ENCODE data around the gene KDR. TPM values are rescaled to one million over a fixed set of nuclear protein-coding genes. Genes with fewer than 3 reads are reported as not detected.

KDR gene
- total and polyA plus RNA-seq, 5 donors from 2014 or later: not detected

DNA sequence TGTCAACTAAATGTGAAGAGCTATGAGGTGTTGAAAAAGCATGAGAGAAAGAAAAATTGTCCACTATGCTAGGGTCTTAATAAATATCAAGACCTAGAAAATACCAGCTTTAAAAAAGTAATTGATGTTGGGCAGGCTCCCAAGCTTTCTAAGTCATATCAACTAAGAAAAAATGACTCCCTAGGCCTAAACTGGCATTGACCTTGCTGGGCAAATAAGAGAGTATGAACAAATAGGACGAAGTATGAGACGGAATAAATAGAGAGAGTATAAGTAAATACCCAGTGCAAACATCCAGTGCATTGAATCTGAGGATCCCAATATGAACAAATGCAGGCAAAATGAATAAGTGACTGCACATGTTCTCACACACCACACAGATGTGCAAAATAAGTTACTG is 3.2 kb downstream of the KDR start:
- H3K36me3 Mint-ChIP-seq: no peaks in the 10 kb centered on the region
- H3K4me3 Mint-ChIP-seq: no peak overlapping the region
- Histone ChIP-seq H3K36me3 (ENCODE audit: control insufficient read depth, insufficient read depth, low read length) (no peaks in the 10 kb centered on the region), H3K9me3 (ENCODE audit: control insufficient read depth in 2 of 2, low read length in 2 of 2) (no peaks in the 10 kb centered on the region), H3K27me3 (ENCODE audit: control insufficient read depth, insufficient read depth, low read length) (peaks cover 4% of the 10 kb centered on the region), H3K4me3 (ENCODE audit: low read depth, low read length) (no peak overlapping the region), H3K27ac (ENCODE audit: insufficient read depth, low read length, poor library complexity, severe bottlenecking) (no peak overlapping the region), H3K4me1 (ENCODE audit: control insufficient read depth, insufficient read depth, low read length, poor library complexity, severe bottlenecking) (no peaks in the 10 kb centered on the region)
- peaks cover 0 to 1% (median 0%) of the 10 kb centered on the region in 7 donors for H3K9me3 Mint-ChIP-seq
- peaks cover 24% of the 10 kb centered on the region for H3K27me3 Mint-ChIP-seq
- H3K27ac Mint-ChIP-seq: no peak overlapping the region
- DNase-seq (no peak), ATAC-seq (ENCODE audit: low read depth in 2 of 2) (no peak)
- peaks cover 0 to 2% (median 0%) of the 10 kb centered on the region in 4 donors for H3K4me1 Mint-ChIP-seq

DNA sequence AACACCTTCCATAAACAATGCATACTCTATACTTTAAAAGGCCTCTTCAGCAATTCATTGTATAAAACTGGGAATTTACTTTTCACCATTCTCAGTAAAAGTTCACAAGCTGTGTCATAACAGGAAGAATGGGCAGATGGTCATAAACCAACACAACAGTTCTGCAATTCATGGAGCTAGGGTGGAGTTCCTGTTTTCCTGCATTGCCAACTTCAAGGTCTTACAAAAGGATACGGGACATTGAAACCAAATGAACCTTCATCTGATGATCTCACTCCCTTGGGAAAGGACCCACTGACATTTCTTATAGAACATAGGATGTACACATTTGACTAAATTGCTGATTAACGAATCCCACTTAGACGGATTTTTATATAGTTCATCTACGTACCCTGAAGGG is 4.1 kb downstream of the KDR start:
- no peaks in the 10 kb centered on the region for H3K36me3 Mint-ChIP-seq
- H3K27ac Mint-ChIP-seq: no peak overlapping the region
- Histone ChIP-seq H3K4me1 (ENCODE audit: control insufficient read depth, insufficient read depth, low read length, poor library complexity, severe bottlenecking) (no peaks in the 10 kb centered on the region), H3K27ac (ENCODE audit: insufficient read depth, low read length, poor library complexity, severe bottlenecking) (no peak overlapping the region), H3K9me3 (ENCODE audit: control insufficient read depth in 2 of 2, low read length in 2 of 2) (no peaks in the 10 kb centered on the region), H3K4me3 (ENCODE audit: low read depth, low read length) (no peak overlapping the region), H3K36me3 (ENCODE audit: control insufficient read depth, insufficient read depth, low read length) (no peaks in the 10 kb centered on the region), H3K27me3 (ENCODE audit: control insufficient read depth, insufficient read depth, low read length) (peaks cover 3% of the 10 kb centered on the region)
- peaks cover 0 to 2% (median 0%) of the 10 kb centered on the region in 4 donors for H3K4me1 Mint-ChIP-seq
- no peak overlapping the region for H3K4me3 Mint-ChIP-seq
- ATAC-seq (ENCODE audit: low read depth in 2 of 2): no peak
- H3K9me3 Mint-ChIP-seq: peaks cover 0 to 1% (median 0%) of the 10 kb centered on the region in 7 donors
- H3K27me3 Mint-ChIP-seq: peaks cover 18% of the 10 kb centered on the region
- no peak for DNase-seq

DNA sequence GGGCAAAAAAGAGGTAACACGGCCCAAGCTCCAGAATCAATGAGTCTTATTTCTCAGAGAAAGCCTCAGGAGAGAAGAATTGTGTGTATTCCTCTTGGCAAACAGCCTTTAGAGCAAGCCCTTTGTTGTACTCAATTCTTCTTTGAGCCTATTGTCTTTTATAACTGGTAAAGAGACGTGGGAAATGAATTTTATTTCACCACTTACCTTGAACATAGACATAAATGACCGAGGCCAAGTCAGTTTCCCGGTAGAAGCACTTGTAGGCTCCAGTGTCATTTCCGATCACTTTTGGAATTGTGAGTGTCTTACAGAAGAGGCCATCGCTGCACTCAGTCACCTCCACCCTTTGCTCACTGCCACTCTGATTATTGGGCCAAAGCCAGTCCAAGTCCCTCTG is 7.0 kb downstream of the KDR start:
- Mint-ChIP-seq H3K27ac (no peak overlapping the region), H3K4me1 (no peaks in the 10 kb centered on the region), H3K4me3 (no peak overlapping the region), H3K27me3 (no peaks in the 10 kb centered on the region), H3K9me3 (peaks cover 0 to 1% (median 0%) of the 10 kb centered on the region in 7 donors), H3K36me3 (no peaks in the 10 kb centered on the region)
- Histone ChIP-seq H3K36me3 (ENCODE audit: control insufficient read depth, insufficient read depth, low read length) (no peaks in the 10 kb centered on the region), H3K4me1 (ENCODE audit: control insufficient read depth, insufficient read depth, low read length, poor library complexity, severe bottlenecking) (no peaks in the 10 kb centered on the region), H3K4me3 (ENCODE audit: low read depth, low read length) (no peak overlapping the region), H3K9me3 (ENCODE audit: control insufficient read depth in 2 of 2, low read length in 2 of 2) (no peaks in the 10 kb centered on the region), H3K27me3 (ENCODE audit: control insufficient read depth, insufficient read depth, low read length) (no peaks in the 10 kb centered on the region), H3K27ac (ENCODE audit: insufficient read depth, low read length, poor library complexity, severe bottlenecking) (no peak overlapping the region)
- ATAC-seq (ENCODE audit: low read depth in 2 of 2) (no peak), DNase-seq (no peak)

DNA sequence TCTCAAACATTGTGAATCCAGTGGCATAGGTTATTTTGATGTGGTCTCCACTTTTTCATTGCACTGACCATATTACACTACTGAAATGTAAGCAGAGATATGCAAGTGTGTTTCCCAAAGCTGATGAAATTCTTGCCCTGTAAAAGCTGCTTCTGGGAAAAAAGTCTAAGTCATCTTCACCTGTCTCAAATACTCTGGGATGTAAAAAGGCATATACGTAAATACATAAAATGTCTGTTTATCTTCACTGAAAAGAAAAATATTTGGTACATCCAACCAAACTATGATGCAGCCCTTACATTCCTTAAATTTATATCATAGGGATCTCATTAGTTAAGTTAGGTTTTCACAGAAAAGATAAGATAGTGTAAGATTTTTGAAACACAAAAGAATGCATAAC is 7.9 kb downstream of the KDR start:
- Mint-ChIP-seq H3K36me3 (no peaks in the 10 kb centered on the region), H3K4me3 (no peak overlapping the region), H3K4me1 (no peaks in the 10 kb centered on the region), H3K27me3 (no peaks in the 10 kb centered on the region), H3K9me3 (peaks cover 0 to 1% (median 0%) of the 10 kb centered on the region in 7 donors), H3K27ac (no peak overlapping the region)
- H3K36me3 ChIP-seq (ENCODE audit: control insufficient read depth, insufficient read depth, low read length): no peaks in the 10 kb centered on the region
- DNase-seq (no peak), ATAC-seq (ENCODE audit: low read depth in 2 of 2) (no peak)
- no peak overlapping the region for H3K27ac ChIP-seq (ENCODE audit: insufficient read depth, low read length, poor library complexity, severe bottlenecking)
- no peaks in the 10 kb centered on the region for H3K27me3 ChIP-seq (ENCODE audit: control insufficient read depth, insufficient read depth, low read length)
- no peak overlapping the region for H3K4me3 ChIP-seq (ENCODE audit: low read depth, low read length)
- H3K4me1 ChIP-seq (ENCODE audit: control insufficient read depth, insufficient read depth, low read length, poor library complexity, severe bottlenecking): no peaks in the 10 kb centered on the region
- H3K9me3 ChIP-seq (ENCODE audit: control insufficient read depth in 2 of 2, low read length in 2 of 2): no peaks in the 10 kb centered on the region

DNA sequence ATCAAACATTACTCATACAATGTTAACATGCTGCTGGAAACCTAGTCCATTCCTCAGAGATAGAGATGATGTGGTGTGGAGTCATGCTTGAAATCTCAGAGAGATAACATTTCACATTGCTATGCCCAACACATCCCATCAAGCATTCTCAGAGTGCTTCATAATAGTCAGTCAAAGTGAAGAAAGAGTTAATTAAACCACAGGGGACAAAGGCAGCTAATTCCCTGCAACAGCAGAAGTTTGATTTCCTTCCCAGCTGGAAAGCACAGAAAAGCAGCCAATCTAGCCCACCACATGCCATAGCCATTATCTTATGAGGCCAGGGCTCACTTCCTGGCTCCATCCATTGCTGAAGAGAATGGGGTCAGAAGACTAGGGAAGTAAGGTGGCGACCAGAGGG is 8.9 kb downstream of the KDR start:
- H3K27ac ChIP-seq (ENCODE audit: insufficient read depth, low read length, poor library complexity, severe bottlenecking): no peak overlapping the region
- DNase-seq (no peak), ATAC-seq (ENCODE audit: low read depth in 2 of 2) (no peak)
- no peaks in the 10 kb centered on the region for H3K36me3 ChIP-seq (ENCODE audit: control insufficient read depth, insufficient read depth, low read length)
- no peaks in the 10 kb centered on the region for H3K9me3 ChIP-seq (ENCODE audit: control insufficient read depth in 2 of 2, low read length in 2 of 2)
- Mint-ChIP-seq H3K9me3 (peaks cover 0 to 1% (median 0%) of the 10 kb centered on the region in 7 donors), H3K36me3 (no peaks in the 10 kb centered on the region), H3K4me3 (no peak overlapping the region), H3K4me1 (no peaks in the 10 kb centered on the region), H3K27ac (no peak overlapping the region), H3K27me3 (no peaks in the 10 kb centered on the region)
- no peaks in the 10 kb centered on the region for H3K4me1 ChIP-seq (ENCODE audit: control insufficient read depth, insufficient read depth, low read length, poor library complexity, severe bottlenecking)
- H3K27me3 ChIP-seq (ENCODE audit: control insufficient read depth, insufficient read depth, low read length): no peaks in the 10 kb centered on the region
- no peak overlapping the region for H3K4me3 ChIP-seq (ENCODE audit: low read depth, low read length)

DNA sequence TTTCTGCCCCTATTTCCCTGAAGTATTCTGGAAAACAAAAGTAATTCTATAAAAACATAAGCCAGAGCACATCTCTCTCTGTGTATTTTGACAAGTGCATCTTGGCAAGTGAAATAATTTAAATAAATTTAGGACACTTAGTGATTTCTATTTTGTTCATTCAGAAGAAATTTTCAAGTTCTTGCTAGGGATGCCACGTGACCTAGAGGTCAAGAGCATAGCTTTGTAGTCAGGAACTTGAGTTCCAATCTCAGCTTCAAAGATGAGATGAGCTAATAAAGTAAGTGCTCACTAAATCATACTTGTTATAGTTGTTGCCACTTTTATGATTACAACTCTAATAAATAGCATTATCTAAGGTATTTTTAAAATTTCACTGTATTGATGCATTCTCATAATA is 13.8 kb downstream of the KDR start:
- Mint-ChIP-seq H3K9me3 (no peaks in the 10 kb centered on the region), H3K27me3 (peaks cover 4% of the 10 kb centered on the region), H3K36me3 (no peaks in the 10 kb centered on the region), H3K4me3 (no peak overlapping the region), H3K27ac (no peak overlapping the region), H3K4me1 (no peaks in the 10 kb centered on the region)
- Histone ChIP-seq H3K4me3 (ENCODE audit: low read depth, low read length) (no peak overlapping the region), H3K9me3 (ENCODE audit: control insufficient read depth in 2 of 2, low read length in 2 of 2) (no peaks in the 10 kb centered on the region), H3K27ac (ENCODE audit: insufficient read depth, low read length, poor library complexity, severe bottlenecking) (no peak overlapping the region), H3K4me1 (ENCODE audit: control insufficient read depth, insufficient read depth, low read length, poor library complexity, severe bottlenecking) (no peaks in the 10 kb centered on the region), H3K36me3 (ENCODE audit: control insufficient read depth, insufficient read depth, low read length) (no peaks in the 10 kb centered on the region), H3K27me3 (ENCODE audit: control insufficient read depth, insufficient read depth, low read length) (no peaks in the 10 kb centered on the region)
- ATAC-seq (ENCODE audit: low read depth in 2 of 2) (no peak), DNase-seq (no peak)

DNA sequence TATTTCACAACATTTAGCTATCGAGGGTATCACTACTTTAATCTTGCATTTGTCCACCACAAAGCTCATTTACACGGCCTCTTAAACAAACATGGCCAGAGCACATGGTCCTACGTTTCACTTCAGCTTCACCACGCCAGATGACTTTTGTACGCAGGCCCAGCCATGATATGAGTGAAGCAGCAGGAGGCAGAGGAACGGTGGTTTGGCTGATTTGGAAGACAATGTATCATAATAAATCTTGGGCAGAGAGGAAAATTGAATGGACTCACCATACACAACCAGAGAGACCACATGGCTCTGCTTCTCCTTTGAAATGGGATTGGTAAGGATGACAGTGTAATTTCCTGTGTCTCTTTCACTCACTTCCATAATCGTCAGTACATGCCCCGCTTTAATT is 15.3 kb downstream of the KDR start:
- Mint-ChIP-seq H3K27me3 (peaks cover 4% of the 10 kb centered on the region), H3K27ac (no peak overlapping the region), H3K4me1 (no peaks in the 10 kb centered on the region), H3K4me3 (no peak overlapping the region), H3K36me3 (no peaks in the 10 kb centered on the region), H3K9me3 (peaks cover 0 to 2% (median 0%) of the 10 kb centered on the region in 7 donors)
- H3K4me1 ChIP-seq (ENCODE audit: control insufficient read depth, insufficient read depth, low read length, poor library complexity, severe bottlenecking): no peaks in the 10 kb centered on the region
- H3K4me3 ChIP-seq (ENCODE audit: low read depth, low read length): no peak overlapping the region
- DNase-seq: no peak
- H3K36me3 ChIP-seq (ENCODE audit: control insufficient read depth, insufficient read depth, low read length): no peaks in the 10 kb centered on the region
- H3K9me3 ChIP-seq (ENCODE audit: control insufficient read depth in 2 of 2, low read length in 2 of 2): no peaks in the 10 kb centered on the region
- H3K27ac ChIP-seq (ENCODE audit: insufficient read depth, low read length, poor library complexity, severe bottlenecking): no peak overlapping the region
- ATAC-seq (ENCODE audit: low read depth in 2 of 2): no peak
- no peaks in the 10 kb centered on the region for H3K27me3 ChIP-seq (ENCODE audit: control insufficient read depth, insufficient read depth, low read length)

DNA sequence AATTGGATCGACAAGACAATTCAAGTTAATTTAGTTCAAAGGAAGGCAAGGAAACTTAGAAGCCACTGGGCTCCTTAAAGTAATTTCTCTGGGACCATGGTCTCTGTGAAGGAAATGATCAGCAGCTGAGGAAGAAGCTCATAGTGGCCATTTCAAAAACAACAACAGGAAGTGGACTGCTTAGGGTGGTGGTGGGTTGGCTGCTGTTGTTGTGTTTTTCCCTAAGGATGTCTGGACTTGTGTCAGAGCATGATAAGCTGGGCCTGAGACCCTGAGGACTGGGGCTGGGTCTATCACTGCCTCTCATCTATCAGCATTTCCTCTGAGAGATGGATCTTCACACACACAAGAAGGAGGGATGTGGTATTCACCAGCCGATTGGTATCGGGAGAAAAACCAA is 18.3 kb downstream of the KDR start:
- Mint-ChIP-seq H3K4me3 (no peak overlapping the region), H3K36me3 (no peaks in the 10 kb centered on the region), H3K27me3 (peaks cover 4% of the 10 kb centered on the region), H3K4me1 (no peaks in the 10 kb centered on the region), H3K27ac (no peak overlapping the region), H3K9me3 (peaks cover 0 to 2% (median 0%) of the 10 kb centered on the region in 7 donors)
- ATAC-seq (ENCODE audit: low read depth in 2 of 2) (no peak), DNase-seq (no peak)
- Histone ChIP-seq H3K36me3 (ENCODE audit: control insufficient read depth, insufficient read depth, low read length) (no peaks in the 10 kb centered on the region), H3K4me1 (ENCODE audit: control insufficient read depth, insufficient read depth, low read length, poor library complexity, severe bottlenecking) (no peaks in the 10 kb centered on the region), H3K9me3 (ENCODE audit: control insufficient read depth in 2 of 2, low read length in 2 of 2) (no peaks in the 10 kb centered on the region), H3K27ac (ENCODE audit: insufficient read depth, low read length, poor library complexity, severe bottlenecking) (no peak overlapping the region), H3K4me3 (ENCODE audit: low read depth, low read length) (no peak overlapping the region), H3K27me3 (ENCODE audit: control insufficient read depth, insufficient read depth, low read length) (no peaks in the 10 kb centered on the region)
